HG02642 (cell line): ENCODE results near the gene DEPDC7.
"Not testable (repeated sequence)": the region's sequence is repeated elsewhere in the genome, so short reads cannot be mapped to it uniquely, and the experiment has no call there.

ENCODE experiments used
- ATAC-seq: cut with Tn5 transposase; IDR thresholded peaks from one replicate; pipeline ENCODE4 v1.9.1; 2021; ENCODE audit warnings: mild to moderate bottlenecking; ENCODE audit not compliant: unreplicated experiment, poor library complexity

DEPDC7 gene

DNA sequence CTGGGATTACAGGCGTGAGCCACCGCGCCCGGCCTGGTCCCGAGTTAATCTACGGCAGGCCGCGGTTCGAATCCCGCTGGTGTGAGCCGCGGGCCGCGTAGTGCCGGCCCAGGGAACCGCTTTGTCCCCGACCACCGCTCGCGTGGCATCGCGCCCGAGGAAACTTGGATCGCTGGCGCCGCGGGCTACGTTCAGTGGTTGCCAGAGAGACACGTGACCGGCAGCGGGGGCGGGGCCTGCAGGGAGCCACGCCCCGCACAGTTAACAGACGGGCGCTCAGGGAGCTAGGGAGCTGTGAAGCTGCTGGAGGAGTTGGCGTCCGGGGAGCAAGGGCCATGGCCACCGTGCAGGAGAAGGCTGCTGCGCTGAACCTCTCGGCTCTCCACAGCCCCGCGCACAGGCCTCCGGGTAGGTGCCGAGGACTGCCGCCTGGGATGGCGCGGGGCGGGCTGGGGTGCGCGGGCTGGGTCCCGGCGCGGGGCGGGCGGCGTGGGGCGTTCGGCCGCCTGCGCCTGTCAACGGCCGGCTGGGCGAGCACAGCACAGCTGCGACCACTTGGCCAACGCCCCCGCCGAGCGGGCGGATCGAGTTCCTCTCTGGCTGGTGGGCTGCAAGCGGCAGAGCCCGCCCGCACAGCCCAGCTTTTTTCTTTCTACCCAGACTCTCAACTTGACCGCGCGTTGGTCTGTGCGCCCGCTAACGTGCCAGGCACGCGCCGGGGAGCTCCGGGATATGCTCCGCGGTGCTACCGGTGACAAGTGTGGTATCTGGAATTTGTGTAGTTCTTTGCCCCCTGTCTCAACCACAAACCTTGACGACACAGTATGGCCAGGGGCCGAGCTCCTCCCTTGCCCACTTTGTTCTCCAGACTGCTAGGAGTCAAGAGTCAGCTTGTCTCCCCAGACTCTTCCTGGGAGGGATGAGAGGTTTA is at the start of gene DEPDC7:
Gene DEPDC7, plus strand, starts transcription at position 258 of the 931 bp plus-strand sequence. Its CDS starts 78 bp downstream, at position 336.
- ATAC-seq: peak; percentile 77

DNA sequence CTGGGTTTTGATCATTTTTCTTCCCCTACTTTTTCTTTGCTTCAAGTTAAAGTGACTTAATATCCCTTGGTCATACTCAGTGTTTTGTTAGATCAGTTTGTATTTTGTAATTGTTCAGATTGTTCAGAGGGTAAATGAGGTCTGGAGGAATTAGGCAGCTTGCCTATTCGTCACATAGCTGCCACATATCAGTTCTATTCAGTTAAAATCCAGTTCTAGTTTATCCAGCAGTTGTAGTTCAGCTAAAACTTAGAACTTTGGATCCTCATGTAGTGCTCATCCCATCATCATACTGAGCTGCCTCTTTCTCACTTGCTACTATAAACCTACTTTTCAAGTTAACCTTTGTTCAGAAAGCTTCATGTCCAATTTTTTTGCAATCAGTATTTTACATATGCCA is 47.1 kb upstream of the DEPDC7 start:
- ATAC-seq: no peak

DNA sequence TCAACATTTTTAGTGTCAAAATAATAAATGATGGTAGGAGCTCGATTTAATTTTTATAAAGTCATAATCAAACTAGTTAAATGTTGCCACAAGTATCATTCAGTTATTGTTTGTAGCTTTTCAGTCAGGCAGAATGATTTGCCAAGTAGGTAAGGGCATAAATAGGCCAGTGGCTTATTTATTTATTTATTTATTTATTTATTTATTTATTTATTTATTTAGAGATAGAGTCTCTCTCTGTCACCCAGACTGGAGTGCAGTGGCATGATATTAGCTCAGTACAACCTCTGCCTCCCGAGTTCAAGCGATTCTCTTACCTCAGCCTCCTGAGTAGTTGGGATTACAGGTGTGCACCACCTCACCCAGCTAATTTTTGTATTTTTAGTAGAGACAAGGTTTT is 43.4 kb upstream of the DEPDC7 start:
- not testable (repeated sequence) for ATAC-seq

DNA sequence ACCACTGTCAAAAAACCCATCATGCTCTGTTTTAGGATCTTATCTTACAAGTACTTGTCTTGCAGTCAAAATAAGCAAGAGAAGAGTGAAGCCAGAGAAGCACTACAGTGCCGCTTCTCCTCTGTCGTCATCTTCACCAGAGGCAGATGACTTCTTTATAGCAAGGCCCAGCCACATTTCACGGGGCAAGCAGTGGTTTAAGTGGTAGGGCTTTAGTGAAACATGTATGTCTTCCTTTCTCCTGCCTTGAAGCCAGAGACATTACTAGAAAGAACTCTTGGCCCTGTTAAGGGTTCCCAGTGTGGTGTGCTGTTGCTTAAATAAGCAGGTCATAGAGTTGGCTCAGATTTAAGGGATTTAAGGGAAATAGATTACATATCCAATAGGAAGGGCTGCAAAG is 42.9 kb upstream of the DEPDC7 start:
- no peak for ATAC-seq

DNA sequence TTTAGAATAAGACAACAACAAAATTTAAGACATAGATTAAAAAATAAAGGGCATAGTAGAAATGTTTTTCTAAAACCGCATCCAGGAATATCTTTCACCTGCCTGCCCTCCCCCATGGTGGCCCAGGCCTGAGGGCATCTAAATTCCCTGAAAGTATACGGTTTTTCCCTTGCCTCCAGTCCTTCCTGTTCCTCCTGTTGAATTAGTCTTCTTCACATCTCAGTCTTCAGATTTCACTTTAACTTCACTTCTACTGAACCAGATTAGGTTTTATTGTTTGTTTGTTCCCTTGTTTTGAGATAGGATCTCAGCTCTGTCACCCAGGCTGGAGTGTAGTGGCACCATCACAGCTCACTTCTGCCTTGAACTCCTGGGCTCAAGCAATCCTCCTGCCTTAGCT is 33.1 kb upstream of the DEPDC7 start:
- ATAC-seq: no peak

DNA sequence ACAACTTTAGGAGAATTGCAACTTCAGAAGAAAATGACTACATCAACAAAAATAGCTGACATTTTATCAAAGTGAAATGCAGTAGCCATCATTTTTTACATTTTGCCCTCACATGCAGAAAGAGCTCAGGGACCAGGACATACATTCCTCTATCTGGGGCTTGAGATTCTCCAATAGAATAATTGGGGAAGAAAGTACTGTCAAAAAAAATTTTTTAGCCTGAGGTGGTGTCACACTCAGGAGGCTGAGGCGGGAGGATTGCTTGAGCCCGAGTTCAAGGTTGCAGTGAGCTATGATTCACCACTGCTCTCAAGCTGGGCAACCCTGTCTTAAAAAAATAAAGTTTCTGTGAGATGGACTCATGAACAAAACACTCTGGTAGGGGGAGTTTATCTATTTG is 32.2 kb upstream of the DEPDC7 start:
- no peak for ATAC-seq

DNA sequence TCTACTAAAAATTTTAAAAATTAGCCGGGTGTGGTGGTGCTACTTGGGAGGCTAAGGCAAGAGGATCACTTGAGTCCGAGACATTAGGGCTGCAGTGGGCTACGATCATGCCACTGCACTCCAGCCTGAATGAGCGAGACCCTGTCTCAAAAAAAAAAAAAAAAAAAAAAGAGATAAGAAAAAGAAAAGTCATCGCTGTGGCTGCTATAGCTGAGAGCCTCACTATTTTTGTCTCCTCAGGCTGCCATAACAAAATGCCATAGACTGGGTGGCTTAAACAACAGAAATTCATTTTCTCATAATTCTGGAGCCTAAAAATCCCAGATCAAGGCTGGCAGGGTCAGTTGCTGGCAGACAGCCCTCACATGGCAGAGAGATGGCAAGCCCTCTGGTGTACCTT is 30.1 kb upstream of the DEPDC7 start:
- no peak for ATAC-seq

DNA sequence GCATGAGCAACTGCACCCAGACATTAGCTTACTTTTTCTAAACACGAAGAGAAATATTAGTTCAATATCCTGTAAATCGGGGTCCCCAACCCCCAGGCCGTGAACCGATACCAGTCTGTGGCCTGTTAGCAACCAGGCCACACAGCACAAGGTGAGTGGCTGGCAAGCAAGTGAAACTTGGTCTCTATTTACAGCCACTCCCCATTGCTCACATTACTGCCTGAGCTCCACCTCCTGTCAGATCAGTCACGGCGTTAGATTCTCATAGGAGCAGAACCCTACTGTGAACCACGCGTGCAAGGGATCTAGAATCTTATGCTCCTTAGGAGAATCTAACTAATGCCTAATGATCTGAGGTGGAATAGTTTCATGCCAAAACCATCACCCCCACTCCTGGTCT is 27.8 kb upstream of the DEPDC7 start:
- no peak for ATAC-seq

DNA sequence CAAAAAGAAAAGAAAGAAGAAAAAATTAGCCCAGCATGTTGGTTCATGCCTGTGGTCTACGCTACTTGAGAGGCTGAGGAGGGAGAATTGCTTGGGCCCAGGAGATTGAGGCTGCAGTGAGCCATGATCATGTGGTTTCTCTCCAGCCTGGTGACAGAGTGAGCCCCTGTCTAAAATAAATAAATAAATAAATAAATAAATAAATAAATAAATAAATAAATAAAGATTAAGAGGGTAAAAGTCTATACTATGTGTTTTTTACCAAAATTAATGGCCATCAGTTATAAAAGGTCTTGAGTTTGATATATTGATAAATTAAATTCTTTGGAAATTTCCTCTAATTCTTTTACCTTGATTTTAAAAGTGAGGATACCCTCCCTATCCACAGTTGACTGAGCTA is 25.2 kb upstream of the DEPDC7 start:
- ATAC-seq: no peak

DNA sequence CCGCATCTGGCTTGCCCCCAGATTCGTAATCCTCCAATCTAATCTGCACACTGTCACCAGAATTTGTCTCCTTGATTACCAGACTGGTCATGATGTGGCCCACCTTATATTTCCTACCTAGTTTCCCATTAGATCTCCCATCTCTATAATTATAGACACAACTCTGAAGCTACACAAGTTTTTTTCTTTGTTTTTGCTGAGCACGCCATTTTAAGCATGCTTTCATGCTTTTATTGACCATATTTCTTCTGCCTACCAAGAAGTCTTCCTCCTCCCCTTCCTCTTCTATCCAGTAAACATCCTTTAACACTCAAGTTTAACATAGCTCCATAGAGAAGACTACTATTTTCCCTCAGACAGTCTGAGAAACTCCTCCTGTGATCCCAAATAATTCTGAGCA is 24.3 kb upstream of the DEPDC7 start:
- ATAC-seq: no peak

DNA sequence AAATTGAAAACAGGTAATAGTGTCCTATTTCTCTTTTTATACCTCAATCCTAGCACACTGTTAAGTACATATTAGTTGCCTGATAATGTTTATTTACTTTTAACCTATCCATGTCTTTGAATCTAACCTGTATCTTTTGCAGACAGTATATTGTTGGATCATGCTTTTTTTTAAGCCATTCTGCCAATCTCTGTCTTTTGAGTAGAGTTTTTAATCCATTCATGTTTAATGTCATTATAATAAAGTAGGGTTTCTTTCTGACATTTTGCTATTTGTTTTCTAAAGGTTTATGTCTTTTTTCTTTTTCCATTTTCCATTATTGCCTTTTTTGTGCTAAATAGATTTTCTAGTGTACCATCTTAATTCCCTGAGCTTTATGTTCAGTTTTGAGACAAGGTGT is 23.8 kb upstream of the DEPDC7 start:
- ATAC-seq: no peak

DNA sequence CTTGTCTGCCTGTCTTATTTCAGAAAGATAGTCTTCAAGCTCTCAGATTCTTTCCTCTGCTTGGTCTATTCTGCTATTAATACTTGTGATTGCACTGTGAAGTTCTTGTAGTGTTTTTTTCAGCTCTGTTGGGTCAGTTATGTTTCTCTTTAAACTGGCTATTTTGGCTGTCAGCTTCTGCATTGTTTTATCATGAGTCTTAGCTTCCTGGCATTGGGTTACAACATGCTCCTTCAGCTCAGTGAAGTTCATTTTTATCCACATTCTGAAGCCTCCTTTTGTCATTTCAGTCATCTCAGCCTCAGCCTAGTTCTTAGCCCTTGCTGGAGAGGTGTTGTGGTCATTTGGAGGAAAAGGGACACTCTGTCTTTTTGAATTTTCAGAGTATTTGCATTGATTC is 15.5 kb upstream of the DEPDC7 start:
- ATAC-seq: no peak

DNA sequence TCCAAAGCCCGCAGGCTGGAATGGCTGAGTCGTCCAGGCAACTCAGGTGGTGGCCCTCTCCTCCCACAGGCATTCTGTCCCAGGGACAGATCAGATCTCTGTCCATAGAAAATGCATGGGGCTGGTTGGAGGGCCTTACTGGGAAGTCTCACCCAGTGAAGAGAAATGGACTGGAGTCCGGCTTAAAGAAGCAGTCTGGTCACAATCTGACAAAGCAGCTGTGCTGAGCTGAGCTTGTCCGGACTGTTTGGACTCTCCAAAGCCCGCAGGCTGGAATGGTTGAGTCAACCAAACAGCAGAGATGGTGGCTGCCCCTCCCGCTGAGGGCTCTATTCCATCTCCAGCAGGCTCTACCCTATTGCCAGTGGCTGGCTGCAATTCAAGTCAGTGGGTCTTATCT is 14.4 kb upstream of the DEPDC7 start:
- no peak for ATAC-seq

DNA sequence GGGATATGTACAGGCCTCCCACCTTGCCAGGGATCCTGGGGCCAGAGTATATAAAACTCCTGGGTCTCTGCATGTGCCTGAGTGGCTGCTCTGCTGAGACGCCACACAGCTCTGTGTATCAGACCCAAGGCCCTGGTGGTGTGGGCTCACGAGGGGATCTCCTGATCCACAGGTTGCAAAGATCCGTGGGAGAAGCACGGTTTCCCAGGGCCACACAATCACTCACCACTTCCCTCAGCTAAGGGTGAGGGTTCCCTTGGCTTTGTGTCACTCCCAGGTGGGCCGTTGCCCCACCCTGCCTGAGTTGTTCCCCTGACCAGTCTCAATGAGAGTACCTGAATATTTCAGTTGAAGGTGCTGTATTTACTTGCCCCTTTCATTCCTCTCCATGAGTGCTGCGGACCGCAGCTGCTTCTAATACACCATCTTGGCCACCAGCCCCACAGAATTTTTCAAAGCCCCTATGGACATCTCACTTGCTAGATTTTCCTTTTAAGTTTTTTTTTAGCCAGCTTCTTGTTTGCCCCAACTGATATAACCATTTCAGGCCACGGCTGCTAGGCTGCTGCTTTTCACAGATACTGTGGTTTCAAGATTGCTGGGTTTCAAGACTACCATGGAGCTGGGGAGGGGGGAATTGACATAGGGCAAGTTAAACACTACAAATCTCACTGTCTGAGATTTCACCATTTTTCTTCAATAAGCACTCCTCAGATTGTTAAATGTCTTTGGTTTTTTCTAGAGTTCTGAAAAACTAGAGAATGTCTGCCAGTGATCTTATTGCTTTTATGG is 13.7 kb upstream of the DEPDC7 start:
- no peak for ATAC-seq

DNA sequence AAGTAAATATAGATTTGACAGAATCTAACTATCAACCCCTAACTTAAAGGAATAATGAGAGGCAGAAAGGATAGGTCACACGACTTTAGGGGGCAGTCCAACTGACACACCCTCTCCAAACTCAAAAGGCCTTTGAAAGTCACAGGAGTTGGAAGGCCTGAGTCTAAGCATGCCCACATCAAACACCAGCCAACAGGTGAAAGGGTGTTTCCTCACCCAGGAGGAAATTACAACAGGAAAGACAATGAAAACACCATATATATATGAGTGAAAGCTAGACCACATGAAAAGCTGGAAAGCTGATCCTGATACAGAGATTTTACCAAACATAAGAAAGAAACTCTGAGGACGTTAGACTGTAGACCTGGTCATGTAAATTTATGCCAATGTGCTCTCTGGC is 10.5 kb upstream of the DEPDC7 start:
- no peak for ATAC-seq

DNA sequence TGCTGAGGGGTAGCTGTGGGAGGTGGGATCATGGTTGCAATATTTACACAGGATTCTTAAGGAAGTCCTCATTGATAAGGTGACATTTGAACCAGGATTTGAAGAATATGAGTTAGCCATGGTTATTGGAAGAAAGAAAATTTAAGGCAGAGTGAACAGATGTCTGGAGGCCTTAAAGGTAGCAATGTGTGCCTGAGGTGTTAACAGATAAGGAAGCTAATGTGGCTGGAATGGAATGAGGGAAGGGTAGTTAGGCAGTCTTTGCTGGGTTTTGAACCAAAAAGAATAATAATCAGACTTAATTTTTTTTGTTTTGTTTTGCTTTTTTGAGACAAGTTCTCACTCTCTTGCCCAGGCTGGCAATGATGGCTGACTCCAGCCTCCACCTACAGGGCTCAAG is 9.7 kb upstream of the DEPDC7 start:
- no peak for ATAC-seq

DNA sequence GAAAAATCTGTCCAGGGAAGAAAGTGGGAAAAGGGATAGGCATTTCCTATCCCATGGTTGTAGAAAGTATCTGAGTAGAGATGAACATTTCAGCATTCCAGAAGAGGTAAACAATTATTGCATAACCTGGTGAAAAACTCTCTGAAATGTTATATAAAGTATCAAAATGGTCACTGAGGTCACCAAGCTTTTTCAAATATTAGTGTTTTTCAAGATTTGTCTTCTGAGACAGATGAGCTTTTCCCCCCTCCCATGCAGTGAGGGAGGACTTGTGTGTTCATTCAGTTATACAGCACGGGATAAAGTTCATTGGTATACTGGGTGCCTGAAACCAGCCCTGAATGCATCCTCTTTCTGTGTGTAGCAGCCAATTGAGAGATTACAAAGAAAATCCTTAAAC is 1.9 kb upstream of the DEPDC7 start:
- no peak for ATAC-seq

DNA sequence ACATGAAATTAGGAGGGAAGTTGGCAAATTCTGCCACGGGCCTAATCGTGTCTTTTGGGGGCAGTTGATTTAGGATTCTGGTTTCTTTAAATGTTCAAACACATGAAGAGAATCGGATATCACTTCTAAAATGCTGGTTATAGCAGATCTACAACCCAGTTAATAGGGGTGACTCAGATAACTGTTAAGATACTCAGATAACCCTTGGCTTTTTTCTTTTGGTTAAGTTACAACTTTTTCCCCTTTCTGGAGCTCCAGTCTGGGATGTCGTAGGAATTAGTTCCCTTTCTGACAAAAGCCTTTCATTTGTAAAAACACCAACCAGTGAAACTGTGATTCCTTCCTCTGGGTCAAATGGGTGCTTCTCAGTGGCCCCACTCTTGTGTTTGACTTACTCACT is 976 bp downstream of the DEPDC7 start:
- ATAC-seq: no peak

DNA sequence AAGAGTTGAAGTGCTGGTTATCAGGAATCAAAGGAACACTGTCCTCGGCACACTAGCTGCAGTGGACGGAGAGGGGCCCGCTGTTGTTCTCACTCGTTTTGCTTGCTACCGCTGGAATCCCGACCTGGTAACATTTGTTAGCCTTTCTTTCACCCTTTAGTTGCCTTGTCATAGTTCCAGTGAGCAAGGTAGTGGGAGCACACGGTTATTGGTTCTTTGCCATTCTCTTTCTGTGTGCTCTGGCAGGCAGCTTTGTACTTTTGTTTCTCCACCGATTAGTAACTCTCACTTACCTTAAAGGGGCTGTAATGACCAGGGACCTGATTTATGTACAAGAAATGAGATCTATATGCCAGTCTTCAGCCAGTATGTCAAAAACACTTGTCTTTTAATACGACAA is 1.8 kb downstream of the DEPDC7 start:
- ATAC-seq: no peak

DNA sequence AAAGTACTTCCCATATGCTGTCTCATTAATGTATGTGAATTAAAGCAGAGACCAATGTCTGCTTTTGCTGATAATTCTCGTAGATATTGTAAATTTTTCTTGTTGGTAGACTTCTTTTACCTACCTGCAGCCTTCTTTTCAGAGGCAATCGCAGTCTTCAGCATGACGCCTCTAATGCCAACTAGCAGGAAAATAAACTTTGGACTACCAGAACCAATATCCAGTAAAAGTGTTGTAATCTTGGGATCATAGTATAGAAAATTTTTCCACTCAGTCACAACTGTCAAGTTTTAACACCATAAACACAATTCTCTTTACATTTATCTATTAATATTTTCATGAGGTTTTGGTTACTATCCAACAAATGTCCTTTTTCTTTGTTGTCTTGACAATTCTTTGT is 2.3 kb downstream of the DEPDC7 start:
- no peak for ATAC-seq

DNA sequence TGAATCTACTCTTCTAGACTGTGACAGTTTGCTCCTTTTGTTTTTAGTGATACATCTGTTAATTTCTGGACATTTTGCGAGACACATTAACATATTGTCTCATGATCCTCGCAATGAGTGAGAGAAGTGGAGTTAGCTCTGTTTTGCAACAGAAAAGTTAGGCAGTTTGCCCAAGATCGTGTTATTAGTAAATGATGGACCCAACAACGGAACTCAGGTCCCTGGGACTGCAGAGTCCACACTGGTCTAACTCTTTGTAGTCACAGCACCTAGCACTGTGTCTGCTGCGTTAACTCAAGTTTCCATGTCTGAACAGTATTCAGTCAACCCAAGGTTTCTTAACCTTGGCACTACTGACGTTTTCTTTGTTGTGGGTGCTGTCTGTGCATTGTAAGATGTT is 3.2 kb downstream of the DEPDC7 start:
- no peak for ATAC-seq

DNA sequence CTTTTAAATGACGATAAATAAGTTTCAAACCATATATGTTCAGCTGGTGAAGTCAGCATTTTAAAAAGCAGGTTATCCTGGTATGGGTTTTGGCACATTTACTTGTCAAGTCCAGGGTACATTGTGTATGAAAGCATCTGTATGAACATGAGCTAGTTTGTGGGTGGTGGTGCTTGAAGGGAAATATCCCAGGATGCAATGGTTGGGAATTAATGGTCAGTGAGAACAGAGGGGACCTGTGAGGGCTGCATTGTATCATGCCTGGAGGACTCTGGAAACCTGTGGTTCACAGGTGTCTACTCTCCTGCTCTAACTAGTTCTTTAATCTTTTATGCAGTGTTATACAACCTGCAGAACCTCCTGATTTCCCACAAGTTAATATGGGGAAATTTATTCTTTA is 5.8 kb downstream of the DEPDC7 start:
- no peak for ATAC-seq
